Vagina (tissue), 2 donors: Measurements from ENCODE around the gene CSF3R.

Experiments used
- CTCF ChIP-seq, 3 experiments: fragments of 450-650 bp in 2 of 3; fragments of 200-600 bp in 1 of 3; sonication (generic) in 1 of 3; IDR thresholded peaks; one replicate each; pipeline ENCODE4 v1.5.1; 2017 to 2019; ENCODE audit warnings: antibody characterized with exemption in 3 of 3, mild to moderate bottlenecking in 2 of 3, moderate library complexity in 2 of 3
- POLR2A ChIP-seq, 2 donors: fragments of 450-650 bp; IDR thresholded peaks; one replicate each; pipeline ENCODE4 v1.6.1; 2017; ENCODE audit warnings: antibody characterized with exemption in 2 of 2, mild to moderate bottlenecking in 2 of 2, moderate library complexity in 2 of 2
- POLR2AphosphoS5 ChIP-seq, 2 donors: sonication (generic); formaldehyde crosslinking; IDR thresholded peaks; one replicate each; pipeline ENCODE4 v1.9.0; 2017; ENCODE audit warnings: antibody characterized with exemption in 2 of 2, mild to moderate bottlenecking in 2 of 2, low read depth in 1 of 2; ENCODE audit not compliant: insufficient read depth in 1 of 2

- TF ChIP-seq CTCF (IDR thresholded peaks at IDR 0.05), result no peak
- no peak for TF ChIP-seq POLR2A (IDR thresholded peaks at IDR 0.05)
- TF ChIP-seq POLR2AphosphoS5 (IDR thresholded peaks at IDR 0.05; ENCODE audit: insufficient read depth in 1 of 2, low read depth in 1 of 2), result no peak
Measured at GRCh38 chr1:36520056-36520455, 37.3 kb upstream of the CSF3R start.
